Globus pallidus (tissue), 1 donor: ENCODE results near the gene TRIM52.
"Not testable (repeated sequence)": the region's sequence is repeated elsewhere in the genome, so short reads cannot be mapped to it uniquely, and the experiment has no call there.

Experiments used
- DNase-seq: peaks from one replicate; pipeline ENCODE4 v3.0.0-alpha.2; 2015; ENCODE audit warnings: low spot score

The TRIM52 gene

DNA sequence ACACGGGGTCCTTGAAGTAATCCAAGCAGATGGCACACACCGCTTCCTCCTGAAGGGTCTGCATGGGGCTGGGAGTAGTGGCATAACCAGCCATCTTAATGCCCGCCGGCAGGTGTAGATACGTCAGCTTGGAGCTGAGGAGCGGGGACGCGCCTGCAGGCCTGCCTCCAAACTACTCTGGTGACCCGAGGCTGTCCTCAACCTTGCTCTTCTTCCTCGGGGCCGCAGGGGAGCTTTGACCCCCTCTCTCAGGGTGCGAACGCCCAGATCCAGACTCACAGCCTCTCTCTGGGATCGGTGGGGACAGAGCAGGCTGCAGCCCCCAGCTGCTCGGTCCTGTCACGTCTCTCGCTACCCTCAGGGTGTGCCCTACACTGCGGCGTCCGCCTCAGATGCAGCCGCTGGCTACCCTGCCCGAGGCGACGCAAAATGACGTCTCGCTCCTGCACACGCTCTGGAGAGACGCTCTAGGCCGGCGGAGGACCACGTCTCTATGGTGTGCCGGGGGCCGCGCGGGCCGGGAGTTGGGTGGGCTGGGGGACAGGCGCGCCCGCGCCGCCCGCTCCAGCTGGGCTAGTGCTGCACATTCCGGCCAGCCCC, at the start of gene TRIM52:
TRIM52 (minus strand) TSS at position 424 of the 600 bp plus-strand sequence; CDS start at position 94, 330 bp downstream.
- DNase-seq, result peak; percentile 88

DNA sequence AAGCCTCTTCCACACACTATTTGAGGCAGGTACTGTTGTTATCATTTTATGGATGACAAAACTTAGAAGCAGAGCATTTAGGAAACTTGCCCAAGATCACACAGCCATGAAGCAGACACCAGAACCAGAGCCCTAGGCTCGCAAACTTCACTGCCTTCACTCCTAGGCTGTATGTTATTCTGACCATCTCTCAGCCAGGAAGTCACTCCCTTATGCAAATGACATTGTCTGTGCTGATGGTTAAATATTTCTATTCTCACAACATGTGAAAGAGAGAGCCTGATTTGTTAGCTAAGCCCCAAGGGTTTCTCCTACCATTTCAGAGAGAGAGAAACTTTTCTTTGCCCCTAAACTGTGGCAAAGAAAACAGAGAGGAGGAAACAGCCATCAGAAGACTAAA, 26.4 kb upstream of the TRIM52 start:
- not testable (repeated sequence) for DNase-seq

- DNase-seq, result not testable (repeated sequence)
Measured at GRCh38 chr5:181285962-181286705, 25.2 kb upstream of the TRIM52 start.

- not testable (repeated sequence) for DNase-seq
Measured at GRCh38 chr5:181283841-181284755, 23.2 kb upstream of the TRIM52 start.

GRCh38 chr5:181283347-181283746, 22.4 kb upstream of the TRIM52 start:
- no peak for DNase-seq

GRCh38 chr5:181282874-181283273, 21.9 kb upstream of the TRIM52 start:
- no peak for DNase-seq

DNA sequence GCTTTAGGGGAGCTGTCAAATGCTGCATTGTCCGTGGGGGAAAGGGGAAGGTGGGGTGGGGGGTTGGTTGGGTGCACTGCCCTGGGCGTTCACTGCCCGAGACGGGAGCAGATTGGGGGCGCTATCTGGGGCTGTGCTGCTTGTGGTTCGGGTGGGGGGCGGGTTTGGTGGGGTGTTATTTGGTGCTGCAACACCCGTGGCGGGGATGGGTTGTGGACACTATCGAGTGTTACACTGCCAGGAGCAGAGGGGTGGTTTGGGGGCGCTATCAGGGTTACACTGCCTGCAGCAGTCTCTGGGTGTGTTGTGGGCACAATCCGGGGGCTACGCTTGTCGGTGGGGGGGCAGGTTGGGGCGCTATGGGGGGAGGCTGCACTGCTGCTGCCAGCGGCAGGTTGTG, 21.5 kb upstream of the TRIM52 start:
- DNase-seq, result not testable (repeated sequence)

DNA sequence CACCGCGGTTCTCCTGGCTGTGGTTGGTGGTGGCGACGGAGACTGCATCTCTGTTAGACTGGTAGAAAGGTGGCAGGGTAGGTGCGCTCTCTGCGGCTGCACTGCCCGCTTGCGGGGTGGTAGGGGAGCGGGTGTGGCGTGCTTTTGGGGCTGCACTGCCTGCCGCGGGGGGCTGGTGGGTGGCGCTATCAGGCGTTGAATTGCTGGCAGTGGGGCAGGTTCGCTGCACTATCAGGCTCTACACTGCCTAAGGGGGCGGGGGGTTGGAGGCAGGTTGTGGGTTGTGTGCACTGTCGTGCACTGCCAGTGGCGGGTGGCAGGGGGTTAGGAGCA, 21.0 kb upstream of the TRIM52 start:
- DNase-seq, result no peak

DNA sequence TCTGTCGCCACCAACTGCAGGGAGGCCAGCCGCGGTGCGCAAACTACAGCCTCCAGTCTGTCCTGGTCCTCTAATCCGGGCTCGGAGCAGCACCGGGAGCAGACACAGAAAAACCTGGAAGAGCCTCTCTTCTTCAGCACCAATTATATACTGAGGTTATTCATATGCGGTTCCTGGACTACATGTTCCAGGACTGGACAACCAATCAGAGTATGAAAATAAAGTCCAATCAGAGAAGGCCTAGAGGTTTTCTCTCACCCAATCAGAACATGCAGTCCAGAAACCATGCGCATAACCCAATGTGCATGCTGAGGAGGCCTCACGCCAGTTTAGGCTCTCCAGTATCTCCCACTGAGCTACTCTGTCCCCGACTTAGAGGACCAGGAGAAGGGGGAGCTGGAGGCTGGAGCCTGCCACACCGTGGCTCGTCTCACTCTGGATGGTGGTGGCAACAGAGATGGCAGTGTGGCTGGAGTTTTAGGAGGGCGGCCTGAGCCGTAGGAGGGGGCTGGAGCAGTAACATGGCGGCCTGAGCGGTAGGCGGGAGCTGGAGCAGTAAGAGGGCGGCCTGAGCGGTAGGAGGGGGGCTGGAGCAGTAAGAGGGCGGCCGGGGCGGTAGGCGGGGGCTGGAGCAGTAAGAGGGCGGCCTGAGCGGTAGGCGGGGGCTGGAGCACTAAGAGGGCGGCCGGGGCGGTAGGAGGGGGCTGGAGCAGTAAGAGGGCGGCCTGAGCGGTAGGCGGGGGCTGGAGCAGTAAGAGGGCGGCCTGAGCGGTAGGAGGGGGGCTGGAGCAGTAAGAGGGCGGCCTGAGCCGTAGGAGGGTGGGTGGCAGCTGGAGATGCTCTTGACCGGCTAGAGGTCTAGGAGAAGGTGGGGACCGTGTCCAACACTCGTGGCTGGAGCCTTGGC, 20.4 kb upstream of the TRIM52 start:
- no peak for DNase-seq

- no peak for DNase-seq
Measured at GRCh38 chr5:181280251-181280762, 19.4 kb upstream of the TRIM52 start.

DNA sequence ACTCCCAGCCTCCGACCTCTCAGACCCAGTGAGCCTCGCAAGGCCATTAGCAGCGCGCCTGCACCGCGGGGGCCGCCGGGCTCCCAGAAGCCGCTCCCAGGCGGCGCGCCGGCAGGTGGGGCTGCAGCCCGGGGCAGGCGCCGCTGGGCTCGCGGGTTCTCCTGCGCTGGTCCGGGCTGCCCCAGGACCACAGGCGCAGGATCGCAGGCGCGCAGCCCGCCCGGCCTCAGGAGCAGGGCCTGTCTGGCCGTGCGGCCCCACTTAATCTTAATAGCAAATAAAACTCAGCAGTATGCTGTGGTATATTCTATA, 12.4 kb upstream of the TRIM52 start:
- not testable (repeated sequence) for DNase-seq

DNA sequence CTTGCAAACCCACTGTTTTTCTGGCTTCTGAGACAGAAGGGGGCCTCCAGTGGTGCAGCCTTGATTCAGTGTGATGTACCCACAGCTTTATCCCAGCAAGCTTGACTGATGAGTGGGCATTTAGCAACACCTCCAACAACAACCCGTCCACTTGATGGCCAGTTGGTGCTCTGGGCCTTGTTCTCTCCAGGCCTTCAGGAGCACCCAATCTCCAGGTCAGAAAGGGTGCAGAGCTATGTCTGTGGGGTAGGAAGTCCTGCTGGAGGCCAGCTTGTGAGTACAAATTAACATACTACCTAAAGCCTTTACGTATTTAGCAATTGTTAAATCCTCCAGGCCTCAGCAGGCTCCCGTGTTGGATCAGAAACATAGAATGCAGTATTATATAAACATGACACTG, 10.1 kb upstream of the TRIM52 start:
- no peak for DNase-seq

GRCh38 chr5:181267907-181268306, 7.0 kb upstream of the TRIM52 start:
- not testable (repeated sequence) for DNase-seq

DNA sequence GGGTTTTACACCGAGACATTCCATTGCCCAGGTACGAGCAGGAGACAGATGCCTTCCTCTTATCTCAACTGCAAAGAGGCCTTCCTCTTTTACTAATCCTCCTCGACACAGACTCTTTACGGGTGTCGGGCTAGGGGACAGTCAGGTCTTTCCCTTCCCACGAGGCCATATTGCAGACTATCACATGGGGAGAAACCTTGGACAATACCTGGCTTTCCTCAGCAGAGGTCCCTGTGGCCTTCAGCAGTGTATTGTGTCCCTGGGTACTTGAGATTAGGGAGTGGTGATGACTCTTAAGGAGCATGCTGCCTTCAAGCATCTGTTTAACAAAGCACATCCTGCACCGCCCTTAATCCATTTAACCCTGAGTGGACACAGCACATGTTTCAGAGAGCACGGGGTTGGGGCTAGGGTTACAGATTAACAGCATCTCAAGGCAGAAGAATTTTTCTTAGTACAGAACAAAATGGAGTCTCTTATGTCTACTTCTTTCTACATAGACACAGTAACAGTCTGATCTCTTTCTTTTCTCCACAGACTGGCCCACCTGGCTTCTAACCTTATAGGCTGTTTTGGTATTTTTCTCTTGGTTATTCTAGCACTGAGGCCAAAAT, 6.5 kb upstream of the TRIM52 start:
- DNase-seq, result not testable (repeated sequence)

DNA sequence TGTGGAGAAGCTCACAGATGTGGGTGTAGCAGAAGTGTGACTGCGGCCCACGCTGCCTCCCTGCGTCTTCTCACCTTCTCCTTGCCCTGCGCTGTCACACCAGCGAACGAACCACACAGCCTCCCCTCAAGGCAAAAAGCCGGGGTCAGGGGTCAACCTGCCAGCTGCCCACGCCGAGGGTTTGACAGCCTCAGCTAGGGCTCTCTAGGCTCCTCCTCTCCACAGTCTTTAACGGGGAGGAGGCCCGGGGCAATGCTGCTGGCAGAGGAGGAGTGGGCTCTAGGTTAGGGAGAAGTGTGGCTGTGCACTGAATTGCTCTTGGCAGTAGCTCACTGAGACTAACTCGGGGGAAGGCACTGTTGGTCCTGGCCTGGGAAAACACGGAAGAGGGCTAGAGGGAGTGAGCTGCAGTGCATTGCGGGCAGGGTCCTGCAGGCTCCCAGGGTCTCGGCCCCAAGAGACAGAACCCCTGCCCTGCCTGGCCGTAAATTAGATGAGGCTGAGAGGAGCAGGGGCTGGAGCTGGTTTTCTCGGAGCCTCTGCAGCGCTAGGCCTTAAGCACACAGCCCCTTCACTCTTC, 4.2 kb upstream of the TRIM52 start:
- no peak for DNase-seq

DNA sequence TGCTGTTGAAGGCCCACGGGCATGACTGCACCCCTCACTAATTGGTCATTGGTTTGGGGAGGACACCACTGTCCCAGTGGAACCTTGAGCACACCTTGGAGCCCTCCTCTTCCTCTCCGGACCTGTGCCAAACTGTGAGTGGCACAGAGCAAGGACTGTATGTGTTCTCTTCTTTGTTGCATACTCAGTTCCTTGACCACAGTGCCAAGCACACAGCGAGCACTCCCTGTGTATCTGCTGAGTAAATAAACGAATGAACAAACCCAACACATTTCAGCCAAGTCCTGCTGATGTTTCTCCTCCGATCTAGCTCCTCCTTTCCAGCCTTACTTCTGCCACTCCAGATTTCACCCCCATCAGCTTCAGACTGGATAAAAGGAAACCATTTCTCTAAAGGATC, 2.7 kb upstream of the TRIM52 start:
- no peak for DNase-seq

DNA sequence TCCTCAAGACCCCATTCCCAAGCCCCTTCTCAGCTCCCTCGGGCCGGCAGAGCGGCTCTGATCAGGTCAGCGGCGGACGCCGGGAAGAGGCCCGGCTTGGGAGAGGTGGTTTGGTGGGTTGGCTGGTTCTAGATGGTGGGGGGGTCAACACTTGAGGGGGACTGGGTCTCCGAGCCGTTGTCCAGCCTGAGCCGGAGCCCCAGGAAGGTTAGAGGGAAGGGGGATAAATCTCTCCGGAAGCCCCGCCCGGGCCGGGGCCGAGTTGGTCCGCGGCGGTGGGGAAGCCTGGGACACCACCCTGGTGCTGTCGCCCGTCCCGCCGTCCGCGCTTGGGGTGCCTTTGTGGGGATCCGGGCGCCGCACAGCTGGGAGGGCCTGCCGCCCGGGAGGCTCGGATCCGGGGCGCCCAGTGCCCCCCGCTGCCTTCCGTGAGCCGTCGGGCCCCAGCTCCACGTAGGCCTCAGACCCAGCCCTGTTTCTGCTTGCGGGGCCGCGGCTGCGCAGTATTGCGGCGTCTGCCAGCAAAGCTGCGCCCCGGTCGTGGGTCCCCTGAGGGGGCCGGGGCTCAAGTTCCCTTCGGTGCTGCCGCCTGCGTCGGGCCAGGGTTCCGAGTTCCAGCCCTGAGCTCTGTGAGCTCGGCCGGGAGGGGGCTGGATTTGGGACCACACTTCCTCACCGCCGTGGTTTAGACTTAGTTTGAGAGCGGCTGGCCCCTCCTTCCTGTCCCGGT, 542 bp upstream of the TRIM52 start:
- DNase-seq, result peak; percentile 57

- no peak for DNase-seq
Measured at GRCh38 chr5:181259974-181260719, 796 bp downstream of the TRIM52 start.

GRCh38 chr5:181259283-181259682, 1.7 kb downstream of the TRIM52 start:
- no peak for DNase-seq
